Fibroblast of lung (primary cell): ENCODE measurements around the gene KIF1A. TPM values are rescaled to one million over a fixed set of nuclear protein-coding genes. Genes with fewer than 3 reads are reported as not detected.

Experiments
- DNase-seq, 2 donors: peaks; one replicate each; pipeline versions ENCODE4 v3.0.0 to v3.0.0-alpha.2; 2010; ENCODE audit warnings: low read depth in 2 of 2
- H2AFZ ChIP-seq: 2 replicates; pipeline ENCODE4 v1.5.1; 2012; ENCODE audit warnings: low read length, control low read depth, inconsistent platforms
- H3K27ac ChIP-seq: 2 replicates; pipeline ENCODE4 v1.5.1; 2011; ENCODE audit warnings: low read length, control low read depth; ENCODE audit not compliant: insufficient read depth
- H3K27me3 ChIP-seq: 2 replicates; pipeline ENCODE4 v1.5.1; 2011; ENCODE audit warnings: mild to moderate bottlenecking, low read length; ENCODE audit not compliant: control insufficient read depth, insufficient read depth
- H3K36me3 ChIP-seq: 2 replicates; pipeline ENCODE4 v1.5.1; 2011; ENCODE audit warnings: low read length; ENCODE audit not compliant: control insufficient read depth, insufficient read depth
- H3K4me1 ChIP-seq: 2 replicates; pipeline ENCODE4 v1.5.1; 2011; ENCODE audit warnings: low read length; ENCODE audit not compliant: control insufficient read depth, insufficient read depth; ENCODE audit errors: extremely low read depth
- H3K4me2 ChIP-seq: 2 replicates; pipeline ENCODE4 v1.5.1; 2011; ENCODE audit warnings: low read length, control low read depth; ENCODE audit not compliant: insufficient read depth; ENCODE audit errors: extremely low read depth
- H3K4me3 ChIP-seq, 4 experiments: fragments of 200-600 bp in 1 of 4; sonication (generic) in 1 of 4; replicated peaks in 1 of 4; 2 replicates each; pipeline ENCODE4 v1.5.1; 2011 to 2016; ENCODE audit warnings: low read length in 4 of 4, low read depth in 3 of 4, mild to moderate bottlenecking in 3 of 4, control low read depth in 2 of 4, inconsistent platforms in 1 of 4, mixed read lengths in 1 of 4; ENCODE audit not compliant: insufficient read depth in 1 of 4; ENCODE audit errors: control extremely low read depth in 1 of 4
- H3K79me2 ChIP-seq: 2 replicates; pipeline ENCODE4 v1.5.1; 2012; ENCODE audit warnings: mild to moderate bottlenecking, low read length, inconsistent platforms; ENCODE audit not compliant: control insufficient read depth, insufficient read depth
- H3K9ac ChIP-seq: 2 replicates; pipeline ENCODE4 v1.5.1; 2011; ENCODE audit warnings: mild to moderate bottlenecking, low read length, control low read depth; ENCODE audit not compliant: insufficient read depth
- H3K9me3 ChIP-seq: 2 replicates; pipeline ENCODE4 v1.5.1; 2012; ENCODE audit warnings: low read depth, low read length; ENCODE audit not compliant: control insufficient read depth, insufficient read depth
- H4K20me1 ChIP-seq: 2 replicates; pipeline ENCODE4 v1.5.1; 2011; ENCODE audit warnings: low read length; ENCODE audit not compliant: control insufficient read depth, insufficient read depth; ENCODE audit errors: extremely low read depth
- EZH2 ChIP-seq: IDR thresholded peaks from 2 replicates; pipeline ENCODE4 v1.5.1; 2012; ENCODE audit warnings: low read length, control low read depth, mild to moderate bottlenecking; ENCODE audit errors: missing control alignments
- polyA plus RNA-seq, 2 donors: library from polyadenylated mRNA; depleted of rRNA in 1 of 2; stranded (reverse) in 1 of 2; unstranded in 1 of 2; fragments of >200 nt; gene quantifications; 2 replicates each; pipeline ENCODE4 v1.2.1, GENCODE V29; 2011 to 2012; ENCODE audit warnings: missing spikeins in 1 of 2
- total RNA-seq: library from RNA; depleted of rRNA; stranded (reverse); fragments of >200 nt; gene quantifications from 2 replicates; pipeline ENCODE4 v1.2.1, GENCODE V29; 2014
- TF ChIP-seq, protein P1 (sequence below), 2 donors: IDR thresholded peaks in 1 of 2; conservative IDR thresholded peaks in 1 of 2; 1 replicate in 1 of 2; 2 replicates in 1 of 2; pipeline ENCODE4 v1.5.1; 2011 to 2012; ENCODE audit warnings: low read length in 2 of 2, control low read depth in 1 of 2, inconsistent platforms in 1 of 2, low read depth in 1 of 2, mild to moderate bottlenecking in 1 of 2

KIF1A gene
- total and polyA plus RNA-seq, 2 donors (not counting 1 experiment from before 2014, with no cell fraction given), result 0.05 TPM; not detected in 1

DNA sequence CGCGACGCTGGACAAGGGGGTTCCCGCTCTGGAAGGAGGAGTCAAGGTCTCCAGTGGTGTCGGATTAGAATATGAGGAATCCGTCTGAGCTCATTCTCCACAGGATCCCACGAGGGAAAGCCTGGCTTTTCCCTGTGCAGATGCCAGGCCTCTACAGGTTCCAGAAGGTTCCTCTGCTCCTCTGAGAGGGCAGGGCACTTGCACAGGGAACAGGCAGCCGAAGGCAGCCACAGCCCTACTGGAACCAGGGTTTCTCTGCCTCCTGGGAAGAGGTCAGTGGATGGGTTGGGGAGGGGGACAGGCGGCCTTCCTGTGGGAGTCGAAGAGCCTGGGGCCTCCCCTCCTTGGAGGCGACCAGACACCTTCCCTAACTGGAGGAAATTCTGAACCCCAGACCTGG lies 130.0 kb downstream of the KIF1A start:
- Histone ChIP-seq H2AFZ (no peak overlapping the region), H3K9me3 (no peaks in the 10 kb centered on the region), H3K27ac (no peak overlapping the region), H4K20me1 (no peaks in the 10 kb centered on the region), H3K27me3 (peaks cover 7% of the 10 kb centered on the region), H3K9ac (no peak overlapping the region), H3K4me1 (no peaks in the 10 kb centered on the region), H3K79me2 (no peaks in the 10 kb centered on the region), H3K4me2 (no peak overlapping the region), H3K36me3 (no peaks in the 10 kb centered on the region), H3K4me3 (no peak overlapping the region)
- no peak for TF ChIP-seq EZH2
- TF ChIP-seq, protein P1, sequence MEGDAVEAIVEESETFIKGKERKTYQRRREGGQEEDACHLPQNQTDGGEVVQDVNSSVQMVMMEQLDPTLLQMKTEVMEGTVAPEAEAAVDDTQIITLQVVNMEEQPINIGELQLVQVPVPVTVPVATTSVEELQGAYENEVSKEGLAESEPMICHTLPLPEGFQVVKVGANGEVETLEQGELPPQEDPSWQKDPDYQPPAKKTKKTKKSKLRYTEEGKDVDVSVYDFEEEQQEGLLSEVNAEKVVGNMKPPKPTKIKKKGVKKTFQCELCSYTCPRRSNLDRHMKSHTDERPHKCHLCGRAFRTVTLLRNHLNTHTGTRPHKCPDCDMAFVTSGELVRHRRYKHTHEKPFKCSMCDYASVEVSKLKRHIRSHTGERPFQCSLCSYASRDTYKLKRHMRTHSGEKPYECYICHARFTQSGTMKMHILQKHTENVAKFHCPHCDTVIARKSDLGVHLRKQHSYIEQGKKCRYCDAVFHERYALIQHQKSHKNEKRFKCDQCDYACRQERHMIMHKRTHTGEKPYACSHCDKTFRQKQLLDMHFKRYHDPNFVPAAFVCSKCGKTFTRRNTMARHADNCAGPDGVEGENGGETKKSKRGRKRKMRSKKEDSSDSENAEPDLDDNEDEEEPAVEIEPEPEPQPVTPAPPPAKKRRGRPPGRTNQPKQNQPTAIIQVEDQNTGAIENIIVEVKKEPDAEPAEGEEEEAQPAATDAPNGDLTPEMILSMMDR (conservative IDR thresholded peaks at IDR 0.05 in 1 of 2, IDR thresholded peaks at IDR 0.05 in 1 of 2; ENCODE audit: low read depth in 1 of 2, low read length in 2 of 2), result no peak
- no peak for DNase-seq

DNA sequence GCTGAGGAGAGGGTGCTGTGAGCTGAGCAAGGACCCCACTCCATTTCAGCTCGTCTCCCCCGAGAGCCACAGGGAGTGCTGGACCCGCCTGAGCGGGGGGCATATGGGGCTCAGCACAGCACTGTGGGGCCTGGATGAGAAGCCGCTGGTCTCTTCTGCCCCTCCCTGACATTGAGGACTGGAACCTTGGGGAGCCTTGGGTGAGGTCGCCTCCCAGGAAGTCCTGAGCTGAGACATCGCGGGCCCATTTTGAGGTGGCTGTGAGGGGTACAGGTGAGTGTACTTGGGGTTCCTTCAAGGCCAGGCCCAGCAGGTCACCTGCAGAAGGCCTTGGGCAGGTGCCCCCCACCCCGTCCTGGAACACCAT lies 131.5 kb downstream of the KIF1A start:
- no peak overlapping the region for H3K4me3 ChIP-seq
- no peaks in the 10 kb centered on the region for H3K4me1 ChIP-seq
- H3K27me3 ChIP-seq, result peaks cover 7% of the 10 kb centered on the region
- no peaks in the 10 kb centered on the region for H3K9me3 ChIP-seq
- no peak overlapping the region for H3K27ac ChIP-seq
- no peaks in the 10 kb centered on the region for H4K20me1 ChIP-seq
- H3K79me2 ChIP-seq, result no peaks in the 10 kb centered on the region
- H3K9ac ChIP-seq, result no peak overlapping the region
- H3K4me2 ChIP-seq, result no peak overlapping the region
- TF ChIP-seq EZH2, result no peak
- TF ChIP-seq, protein P1 (conservative IDR thresholded peaks at IDR 0.05 in 1 of 2, IDR thresholded peaks at IDR 0.05 in 1 of 2; ENCODE audit: low read depth in 1 of 2, low read length in 2 of 2), result no peak
- no peak for DNase-seq
- H2AFZ ChIP-seq, result no peak overlapping the region
- H3K36me3 ChIP-seq, result no peaks in the 10 kb centered on the region

DNA sequence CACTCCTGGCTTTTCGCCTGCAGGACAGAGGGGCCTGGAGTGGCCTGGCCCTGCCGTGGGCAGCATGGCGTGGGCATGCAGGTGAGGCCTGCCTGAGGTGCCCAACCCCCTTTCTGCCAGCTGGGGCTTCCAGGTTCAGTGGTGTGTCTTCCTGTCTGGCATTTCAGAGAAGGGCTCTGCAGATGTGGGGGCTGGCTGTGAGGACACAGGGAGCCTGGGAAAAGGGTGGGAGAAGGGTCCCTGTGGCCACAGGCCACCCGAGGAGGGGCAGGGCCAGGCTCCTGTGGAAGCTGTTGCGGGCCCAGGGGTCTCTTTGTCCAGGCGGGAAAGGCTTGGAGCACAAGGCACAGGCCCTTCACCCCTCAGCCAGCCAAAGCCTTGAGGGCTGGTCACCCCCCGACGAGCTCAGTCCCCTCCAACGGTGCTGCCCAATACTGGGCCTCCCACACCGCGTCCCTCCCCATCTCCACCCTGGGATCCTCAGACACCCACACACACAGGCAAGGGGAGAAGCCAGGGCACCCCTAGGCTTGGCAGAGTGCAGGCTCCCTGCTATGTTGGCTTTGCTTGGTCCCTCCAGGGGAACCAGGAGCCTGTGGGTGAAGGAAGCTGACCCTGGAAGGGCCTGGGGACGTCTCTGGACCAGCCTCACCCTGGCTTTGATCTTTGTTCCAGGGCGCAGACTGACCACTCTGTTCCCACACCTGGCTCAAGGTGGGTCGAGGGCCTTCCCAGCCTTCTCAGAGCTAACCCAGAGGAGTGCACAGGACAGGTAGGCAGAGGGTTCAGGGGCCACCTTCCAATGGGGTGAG lies 132.1 kb downstream of the KIF1A start:
- Histone ChIP-seq H3K79me2 (no peaks in the 10 kb centered on the region), H3K27me3 (peaks cover 7% of the 10 kb centered on the region), H3K9me3 (no peaks in the 10 kb centered on the region), H3K36me3 (no peaks in the 10 kb centered on the region), H3K9ac (no peak overlapping the region), H3K4me2 (no peak overlapping the region), H3K4me1 (no peaks in the 10 kb centered on the region), H3K4me3 (no peak overlapping the region), H4K20me1 (no peaks in the 10 kb centered on the region), H2AFZ (no peak overlapping the region), H3K27ac (no peak overlapping the region)
- no peak for DNase-seq
- TF ChIP-seq, protein P1 (conservative IDR thresholded peaks at IDR 0.05 in 1 of 2, IDR thresholded peaks at IDR 0.05 in 1 of 2; ENCODE audit: low read depth in 1 of 2, low read length in 2 of 2), result no peak
- TF ChIP-seq EZH2, result no peak
